K562 (cell line): ENCODE data around the gene TRIM27. TPM values are rescaled to one million over a fixed set of nuclear protein-coding genes. Genes with fewer than 3 reads are reported as not detected.

Source experiments
- ATAC-seq: fragments of 200-7000 bp; cut with Tn5 transposase; 3 replicates; pipeline ENCODE4 v1.9.1; 2020; ENCODE audit warnings: moderate library complexity
- BruUV-seq: library from RNA; stranded (reverse); fragments of 400-500 nt; replicated peaks from 2 replicates; lab custom pipeline; 2021; lab: Mats Ljungman, UMichigan
- CTCF ChIA-PET: fragments of 300-600 bp; formaldehyde crosslinking; extraction: SDS; loops from one replicate; lab custom pipeline; 2021; ENCODE audit warnings: low intra/inter-chr PET ratio; lab: Yijun Ruan, JAX
- POLR2A ChIA-PET: fragments of 300-600, 350-650 bp; sonication (Branson Sonifier 250); formaldehyde crosslinking; extraction: SDS; loops from one replicate; lab custom pipeline; 2021; ENCODE audit warnings: antibody characterized with exemption, inconsistent platforms; lab: Yijun Ruan, JAX
- DNase-seq, 4 experiments: peaks; one replicate each; pipeline versions ENCODE4 v3.0.0 to v3.0.0-alpha.2; 2011 to 2018; ENCODE audit warnings: low spot score in 3 of 4, mixed read lengths in 3 of 4; ENCODE audit errors: extremely low read depth in 1 of 4
- FAIRE-seq: peaks from 2 replicates; lab custom pipeline; 2011; peaks lifted over from hg19 to GRCh38; lab: Jason Lieb, UNC
- H2AFZ ChIP-seq: 2 replicates; pipeline ENCODE4 v1.6.0; 2011; ENCODE audit warnings: low read depth, low read length, control low read depth, inconsistent platforms
- H3K27ac ChIP-seq: fragments of 200-600 bp; 3 replicates; pipeline ENCODE4 v1.8.0; 2011; ENCODE audit warnings: low read depth, mild to moderate bottlenecking, control low read depth, inconsistent platforms, low read length, moderate library complexity, mixed read lengths; ENCODE audit errors: extremely low read depth
- H3K27me3 ChIP-seq, 2 experiments: fragments of 300-600 bp in 1 of 2; 2 replicates in 1 of 2; 3 replicates in 1 of 2; pipeline versions ENCODE4 v1.6.0 to v1.8.0; 2011; ENCODE audit warnings: inconsistent platforms in 2 of 2, low read length in 2 of 2, mild to moderate bottlenecking in 1 of 2, mixed read lengths in 1 of 2, moderate library complexity in 1 of 2; ENCODE audit not compliant: control insufficient read depth in 2 of 2, insufficient read depth in 2 of 2
- H3K36me3 ChIP-seq: fragments of 300-600 bp; 3 replicates; pipeline ENCODE4 v1.8.0; 2011; ENCODE audit warnings: mild to moderate bottlenecking, low read length, inconsistent platforms; ENCODE audit not compliant: control insufficient read depth, insufficient read depth
- H3K4me1 ChIP-seq, 2 experiments: fragments of 200-600 bp in 1 of 2; replicated peaks in 1 of 2; 2 replicates in 1 of 2; 3 replicates in 1 of 2; pipeline versions ENCODE4 v1.5.1 to v1.8.0; 2011; ENCODE audit warnings: inconsistent platforms in 2 of 2, low read length in 2 of 2, mild to moderate bottlenecking in 1 of 2, mixed read lengths in 1 of 2, moderate library complexity in 1 of 2; ENCODE audit not compliant: control insufficient read depth in 2 of 2, insufficient read depth in 2 of 2
- H3K4me2 ChIP-seq: 2 replicates; pipeline ENCODE4 v1.6.1; 2011; ENCODE audit warnings: low read length, control low read depth, inconsistent platforms, mixed read lengths; ENCODE audit not compliant: insufficient read depth
- H3K4me3 ChIP-seq: fragments of 200-600 bp; sonication (generic), shearing (Covaris generic); 2 replicates; pipeline ENCODE4 v1.5.1; 2016; ENCODE audit warnings: control low read depth, inconsistent platforms
- H3K79me2 ChIP-seq: fragments of 200-600 bp; 3 replicates; pipeline ENCODE4 v1.8.0; 2011; ENCODE audit warnings: low read length, inconsistent platforms; ENCODE audit not compliant: control insufficient read depth, insufficient read depth
- H3K9ac ChIP-seq, 2 experiments: 2 replicates each; pipeline versions ENCODE4 v1.6.0 to v1.6.1; 2011; ENCODE audit warnings: low read depth in 2 of 2, low read length in 2 of 2, control low read depth in 1 of 2, inconsistent platforms in 1 of 2, mild to moderate bottlenecking in 1 of 2, mixed read lengths in 1 of 2; ENCODE audit not compliant: insufficient read depth in 1 of 2
- H3K9me1 ChIP-seq: one replicate; pipeline ENCODE4 v1.6.0; 2011; ENCODE audit warnings: inconsistent platforms, mild to moderate bottlenecking, low read length, moderate library complexity; ENCODE audit not compliant: control insufficient read depth, insufficient read depth
- H3K9me3 ChIP-seq: replicated peaks from 2 replicates; pipeline ENCODE4 v1.5.1; 2011; ENCODE audit warnings: low read depth, low read length, inconsistent platforms; ENCODE audit not compliant: control insufficient read depth, insufficient read depth
- H4K20me1 ChIP-seq: replicated peaks from 2 replicates; pipeline ENCODE4 v1.6.1; 2011; ENCODE audit warnings: low read length, inconsistent platforms, mixed read lengths; ENCODE audit not compliant: control insufficient read depth, insufficient read depth
- ETS2 ChIP-seq: IDR thresholded peaks from 2 replicates; pipeline ENCODE4 v1.6.1; 2016; ENCODE audit warnings: borderline replicate concordance, missing genetic modification characterization, mild to moderate bottlenecking, moderate library complexity, missing compliant biosample characterization; ENCODE audit not compliant: poor library complexity, severe bottlenecking
- HDGF ChIP-seq: fragments of 450-650 bp; IDR thresholded peaks from 2 replicates; pipeline ENCODE4 v1.6.1; 2016
- HIVEP1 ChIP-seq: fragments of 250-450 bp; sonication (Bioruptor Pico); IDR thresholded peaks from 2 replicates; pipeline ENCODE4 v1.4.0; 2020; ENCODE audit warnings: mild to moderate bottlenecking
- MTA2 ChIP-seq: fragments of 450-650 bp; IDR thresholded peaks from 2 replicates; pipeline ENCODE4 v1.6.1; 2016; ENCODE audit warnings: low read depth
- NFIC ChIP-seq: fragments of 450-650 bp; IDR thresholded peaks from 2 replicates; pipeline ENCODE4 v1.6.1; 2017; ENCODE audit warnings: mild to moderate bottlenecking, inconsistent platforms
- NR2C1 ChIP-seq, 2 experiments: fragments of 450-650 bp; IDR thresholded peaks; 2 replicates each; pipeline ENCODE4 v1.6.1; 2017; ENCODE audit warnings: mild to moderate bottlenecking in 2 of 2, antibody characterized with exemption in 1 of 2, inconsistent platforms in 1 of 2, missing compliant biosample characterization in 1 of 2, missing genetic modification characterization in 1 of 2
- PHF20 ChIP-seq: fragments of 450-650 bp; IDR thresholded peaks from 2 replicates; pipeline ENCODE4 v1.6.1; 2018; ENCODE audit not compliant: partially characterized antibody
- PHF21A ChIP-seq: fragments of 450-650 bp; IDR thresholded peaks from 2 replicates; pipeline ENCODE4 v1.6.1; 2017; ENCODE audit warnings: low read depth, borderline replicate concordance
- SMARCA4 ChIP-seq: fragments of 450-650 bp; IDR thresholded peaks from 2 replicates; pipeline ENCODE4 v1.6.1; 2016
- TEAD1 ChIP-seq, 2 experiments: fragments of 450-650 bp in 1 of 2; sonication (generic) in 1 of 2; formaldehyde crosslinking; IDR thresholded peaks; 2 replicates each; pipeline versions ENCODE4 v1.4.0 to v1.8.0; 2020 to 2022; ENCODE audit warnings: mild to moderate bottlenecking in 2 of 2, missing genetic modification reagents in 1 of 2
- TRIM25 ChIP-seq: fragments of 450-650 bp; IDR thresholded peaks from 2 replicates; pipeline ENCODE4 v1.7.0; 2016; ENCODE audit warnings: borderline replicate concordance
- ZNF316 ChIP-seq: fragments of 450-650 bp; IDR thresholded peaks from 2 replicates; pipeline ENCODE4 v1.6.1; 2016
- WGBS: fragments of 100-300 bp; shearing (Covaris generic); methylation state at CpG from one replicate; pipeline ENCODE4 v1.1.6; 2016; ENCODE audit warnings: low coverage, mixed read lengths; ENCODE audit not compliant: insufficient coverage; ENCODE audit errors: missing lambda C conversion rate; 5-methylcytosine and 5-hydroxymethylcytosine counted together
- in situ Hi-C: fragments of 300-500 bp; cut with MboI; formaldehyde crosslinking; loops from 4 replicates; pipeline ENCODE4 v1.15.0; 2018; ENCODE audit warnings: inconsistent platforms, mixed read lengths
- intact Hi-C: fragments of 100-400 bp; cut with micrococcal nuclease; formaldehyde crosslinking; loops from 2 replicates; pipeline ENCODE4 v1.14.2; 2022
- polyA plus RNA-seq, 8 experiments: library from polyadenylated mRNA; depleted of rRNA in 4 of 8; stranded (reverse) in 5 of 8; unstranded in 3 of 8; fragments of >200 nt; fragmentation: Nextera tagmentation in 2 of 8; fragmentation: Illumina TruSeq in 1 of 8; extraction: Ambion mirVana in 2 of 8; extraction: Trizol in 1 of 8; gene quantifications; 2 replicates each; pipeline versions ENCODE4 v1.2.1 to v1.2.3, GENCODE V29; 2011 to 2014; ENCODE audit warnings: inconsistent platforms in 1 of 8, missing spikeins in 1 of 8
- total RNA-seq, 7 experiments: library from RNA; depleted of rRNA in 6 of 7; stranded (reverse); fragments of >200 nt in 6 of 7; fragmentation: Illumina TruSeq in 2 of 7; extraction: Trizol in 2 of 7; gene quantifications; 2 replicates each; pipeline versions ENCODE4 v1.2.1 to v1.2.3, GENCODE V29; 2011 to 2021; ENCODE audit warnings: low replicate concordance in 1 of 7

Gene TRIM27
- total and polyA plus RNA-seq, 9 of the 15 experiments (the other 6 are each of a cell fraction or from before 2014, with no cell fraction given) = 37.7 to 235 (median 122) TPM

DNA sequence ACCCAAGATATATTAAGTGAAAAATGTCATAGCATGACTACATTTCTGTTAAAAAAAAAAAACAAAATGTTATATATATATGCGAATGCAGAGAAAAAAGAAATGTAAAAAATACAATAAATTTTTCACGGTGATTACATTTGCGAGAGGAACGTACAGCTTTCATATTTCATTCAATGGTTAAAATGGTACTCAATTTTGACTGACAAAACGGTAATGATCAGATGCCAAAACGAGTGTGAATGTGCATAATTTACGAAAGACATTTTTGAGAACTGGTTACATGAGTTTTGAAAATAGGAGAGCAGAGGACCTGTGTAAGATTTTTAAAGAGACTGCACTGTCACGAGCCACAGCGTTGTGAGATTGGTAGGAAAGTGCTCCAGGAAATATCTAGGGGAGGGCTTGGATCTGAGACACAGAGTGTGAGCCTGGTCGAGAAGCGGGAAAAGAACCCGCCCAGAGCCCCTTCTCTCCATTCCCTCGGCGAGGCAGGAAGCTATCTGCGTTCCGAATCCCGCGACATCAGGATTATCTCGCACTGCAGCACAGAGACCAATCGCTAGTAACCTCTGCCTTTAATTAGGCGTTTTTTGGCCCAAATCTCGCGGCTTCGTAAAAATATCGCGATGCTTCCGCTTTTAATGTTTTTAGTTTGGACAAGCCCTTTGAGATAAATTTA, 28.5 kb downstream of the TRIM27 start (continued):
- TF ChIP-seq ETS2 (tag) (no peak), HIVEP1 (CRISPR knock-in tag) (0 out of 2 replicates have a peak, but pooled peaks have one; percentile 26), ZNF316 (no peak), TEAD1 (CRISPR knock-in tag; IDR thresholded peaks at IDR 0.05) (peak in 1 of 2 experiments; percentile 13; a peak in 1 of 4 replicates), SMARCA4 (peak; percentile 23; the same call in 1 of the 2 replicates)

GRCh38 chr6:28893172-28893799, 30.5 kb downstream of the TRIM27 start:
- H3K9me1 ChIP-seq = no peaks in the 10 kb centered on the region
- no peak overlapping the region for H3K4me2 ChIP-seq
- no peak for FAIRE-seq
- peak overlapping the region in 1 of 2 experiments; percentile 27; a peak in 1 of 4 replicates for H3K9ac ChIP-seq
- no peaks in the 10 kb centered on the region for H3K9me3 ChIP-seq
- H3K27me3 ChIP-seq = no peaks in the 10 kb centered on the region
- intact Hi-C loops = no loop called here
- ChIA-PET POLR2A (interaction anchor here (0.7 to 1.9 kb wide), 5 partner anchors 18 to 89 kb away, joined by 3 to 7 read pairs (median 4); no protein-coding TSS in a partner anchor), CTCF (no interaction called here)
- H3K36me3 ChIP-seq = no peaks in the 10 kb centered on the region
- no peaks in the 10 kb centered on the region for H4K20me1 ChIP-seq
- DNase-seq = peak in 1 of 4 experiments; percentile 58
- H3K4me3 ChIP-seq = no peak overlapping the region
- peak overlapping the region; percentile 83 for H2AFZ ChIP-seq
- peaks cover 10% of the 10 kb centered on the region; the same call in 2 of the 3 replicates for H3K79me2 ChIP-seq
- 44% methylated on average over 9 of the region's 9 CpGs for WGBS
- H3K4me1 ChIP-seq = peaks cover 14 to 15% of the 10 kb centered on the region in 2 experiments; a peak in 4 of 5 replicates
- in situ Hi-C loops = no loop called here
- no peak for ATAC-seq
- H3K27ac ChIP-seq = peak overlapping the region; percentile 90; the same call in 1 of the 3 replicates
- no TSS peak for BruUV-seq
- TF ChIP-seq SMARCA4 (peak; percentile 29; the same call in 1 of the 2 replicates), PHF21A (0 out of 2 replicates have a peak, but pooled peaks have one; percentile 24), MTA2 (peak; percentile 40; the same call in 1 of the 2 replicates), HDGF (peak; percentile 67; the same call in 1 of the 2 replicates), ZNF316 (no peak), NR2C1 (IDR thresholded peaks at IDR 0.05) (peak; percentile 50), NR2C1 (tag; IDR thresholded peaks at IDR 0.05) (0 out of 2 replicates have a peak, but pooled peaks have one; percentile 16), NFIC (peak; percentile 35; the same call in 1 of the 2 replicates), TRIM25 (peak; percentile 47; the same call in 1 of the 2 replicates), PHF20 (peak; percentile 65)
